Activated T-cell treated with anti-CD3 and anti-CD28 coated beads, Interleukin-2, amount 50 U/mL, for 48 hours (primary cell): Measurements from ENCODE around the gene CLASP1.
"Not testable (repeated sequence)": the region's sequence is repeated elsewhere in the genome, so short reads cannot be mapped to it uniquely, and the experiment has no call there.

Experiments used
- DNase-seq, 2 experiments: peaks; one replicate each; pipeline ENCODE4 v3.0.0-alpha.2; 2020

The CLASP1 gene

DNA sequence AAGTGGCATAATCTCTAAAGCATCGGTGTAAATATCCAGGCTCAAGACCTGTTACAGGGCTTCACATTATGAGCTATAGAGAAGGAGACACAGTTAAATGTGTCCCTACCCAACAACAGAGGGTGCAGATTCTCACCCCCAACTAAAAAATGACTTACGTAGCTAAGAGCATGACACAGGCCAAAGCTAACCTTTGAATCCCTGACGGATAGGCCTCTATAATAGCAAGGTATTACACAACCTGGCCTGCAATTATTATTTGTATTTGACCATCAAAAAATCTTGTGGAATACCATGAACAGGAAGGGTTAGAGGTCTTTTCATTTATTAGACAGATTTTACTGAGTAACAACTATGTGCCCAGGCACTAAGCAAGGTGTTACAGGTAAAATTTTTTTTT, 73.5 kb downstream of the CLASP1 start:
- DNase-seq = no peak

DNA sequence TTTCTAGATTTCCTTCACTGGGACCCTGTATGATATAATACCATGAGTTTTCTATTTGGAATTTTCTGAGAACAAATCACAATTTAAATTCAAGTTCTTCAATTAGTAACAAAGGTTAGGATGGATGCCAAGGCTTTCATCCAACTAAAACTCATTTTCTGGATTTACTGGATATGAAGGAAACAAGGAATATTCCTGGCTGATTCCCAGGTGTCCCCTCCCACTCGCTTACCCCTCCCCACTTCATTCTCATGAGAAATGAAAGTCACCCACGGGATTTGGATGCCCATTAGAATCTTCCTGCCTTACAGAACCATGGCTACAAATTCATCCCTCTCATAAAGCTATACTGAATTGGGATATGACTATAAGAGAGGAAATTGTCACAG, 78.6 kb downstream of the CLASP1 start:
- DNase-seq = no peak

DNA sequence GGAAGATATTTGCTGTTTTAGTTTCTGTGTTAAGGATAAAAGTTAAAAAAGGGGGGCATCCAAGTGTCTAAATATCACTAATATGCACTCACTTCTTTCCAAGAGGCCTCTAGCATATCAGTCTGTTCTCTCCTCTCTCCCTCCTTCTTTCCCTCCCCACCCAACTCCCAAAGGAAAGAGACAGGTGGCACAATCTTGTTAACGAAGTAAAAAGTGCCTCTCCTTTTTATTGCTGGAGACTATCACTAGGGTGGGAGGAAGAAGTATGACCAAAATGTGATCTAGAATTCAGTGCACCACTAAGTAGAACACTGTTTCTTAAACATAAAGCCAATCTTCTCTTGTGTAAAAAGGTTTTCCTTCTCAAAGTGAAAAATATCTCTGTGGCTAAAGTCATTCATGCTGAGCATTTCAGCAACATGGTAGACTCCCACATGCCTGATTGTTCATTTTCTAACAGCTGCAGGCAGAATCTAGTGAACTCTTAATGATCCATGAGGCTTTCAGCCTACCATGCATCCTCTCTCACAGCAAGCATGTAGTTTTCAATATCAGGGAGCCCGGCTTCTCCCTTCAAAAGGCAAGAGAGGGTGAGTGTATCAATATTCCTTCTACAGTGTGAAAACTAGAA, 79.1 kb downstream of the CLASP1 start:
- no peak for DNase-seq

DNA sequence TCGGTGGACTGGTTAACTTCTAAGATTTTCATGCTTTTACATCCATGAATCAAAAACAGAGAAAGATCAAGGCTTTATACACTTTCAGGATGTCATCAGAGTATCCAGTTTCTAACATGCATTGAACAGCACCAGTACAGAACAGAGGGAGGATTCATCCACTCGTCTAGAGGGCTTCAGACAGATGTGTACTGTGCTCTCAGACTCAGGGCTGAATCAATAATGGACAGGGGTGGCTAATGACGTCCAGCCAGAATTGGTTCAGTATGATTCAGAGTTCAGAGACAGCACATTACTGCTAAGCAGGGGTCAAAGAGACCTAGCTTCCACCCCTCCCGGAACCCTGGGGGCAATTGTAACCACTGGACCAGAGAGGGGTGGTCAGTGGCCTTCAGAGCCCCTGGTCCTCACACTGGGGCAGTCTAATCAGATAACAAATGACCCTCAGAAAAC, 81.3 kb downstream of the CLASP1 start:
- no peak for DNase-seq

DNA sequence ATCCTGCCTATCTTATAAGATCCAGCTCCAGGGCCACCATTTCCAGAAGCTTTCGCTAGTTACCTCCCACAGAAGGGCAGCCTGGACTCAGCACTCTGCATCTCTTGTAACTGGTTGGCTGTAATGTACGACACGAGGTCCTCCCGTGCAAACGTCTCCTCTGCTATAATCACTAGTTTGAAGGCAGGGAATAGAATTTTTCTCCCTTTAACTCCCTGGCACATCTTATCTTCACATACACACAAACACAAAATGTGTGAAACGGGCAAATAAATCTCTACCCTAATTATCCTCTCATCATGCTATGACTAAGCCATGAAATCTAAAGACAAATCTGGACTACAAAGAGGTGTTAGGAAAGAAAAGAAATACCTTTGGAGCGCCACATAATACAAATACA, 81.8 kb downstream of the CLASP1 start:
- no peak for DNase-seq

DNA sequence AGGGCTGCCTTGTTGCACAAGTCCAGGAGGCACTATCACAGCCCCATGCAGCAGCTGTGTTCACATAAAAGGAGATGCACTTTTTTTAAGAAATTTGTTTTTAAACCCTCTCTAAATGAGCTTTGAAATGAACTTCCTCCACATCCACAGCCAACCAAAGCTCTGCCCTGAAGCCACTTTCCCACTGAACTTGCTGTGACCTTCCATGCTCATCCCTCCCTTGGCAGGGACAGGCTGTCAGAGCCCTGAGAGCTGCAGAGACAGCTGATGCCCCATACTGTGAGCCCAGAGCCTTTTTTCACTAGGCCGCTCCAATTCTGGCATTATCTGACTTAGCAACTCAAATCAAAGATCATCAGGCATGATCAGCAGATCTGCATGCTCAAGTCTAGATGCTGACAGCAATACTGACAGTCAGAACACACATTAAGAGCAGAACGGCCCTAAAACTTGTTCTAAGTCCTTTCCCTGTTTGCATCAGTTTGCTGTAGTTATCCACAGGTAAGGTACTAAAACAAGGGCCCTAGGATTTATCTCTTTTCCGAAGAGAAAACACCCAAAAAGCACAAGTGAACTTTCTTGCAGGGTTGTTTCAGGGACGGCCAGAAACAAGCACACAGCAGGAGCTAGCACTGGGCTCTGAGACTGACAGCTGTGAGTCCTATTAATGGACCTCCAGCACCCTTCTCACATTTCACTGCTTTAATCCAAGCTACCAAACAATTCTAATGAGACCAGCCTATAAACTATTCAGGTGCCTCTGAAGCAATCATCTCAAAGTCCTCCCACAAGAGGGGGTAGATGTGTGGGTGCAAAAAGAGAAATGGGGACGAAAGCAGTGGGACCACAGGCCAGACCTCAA, 83.6 kb downstream of the CLASP1 start:
- DNase-seq = no peak

DNA sequence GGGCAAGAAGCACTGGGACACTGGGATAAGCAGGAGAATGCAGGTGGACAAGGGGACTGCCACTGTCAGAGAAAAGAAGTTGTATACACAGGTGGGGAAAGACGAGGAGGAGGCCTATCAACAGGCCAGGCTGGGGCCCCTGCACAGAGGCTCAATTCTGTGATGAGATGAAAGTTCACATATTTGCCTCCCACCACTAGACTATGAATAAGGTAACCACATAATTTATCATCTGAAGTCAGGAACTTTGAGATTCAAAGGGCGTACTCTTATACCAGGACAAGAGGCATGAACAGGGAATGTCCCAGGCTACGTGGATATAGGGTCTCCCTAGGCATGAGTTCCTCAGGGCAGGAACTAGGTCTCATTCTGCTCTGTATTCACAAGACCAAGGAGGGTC, 84.4 kb downstream of the CLASP1 start:
- DNase-seq = no peak

DNA sequence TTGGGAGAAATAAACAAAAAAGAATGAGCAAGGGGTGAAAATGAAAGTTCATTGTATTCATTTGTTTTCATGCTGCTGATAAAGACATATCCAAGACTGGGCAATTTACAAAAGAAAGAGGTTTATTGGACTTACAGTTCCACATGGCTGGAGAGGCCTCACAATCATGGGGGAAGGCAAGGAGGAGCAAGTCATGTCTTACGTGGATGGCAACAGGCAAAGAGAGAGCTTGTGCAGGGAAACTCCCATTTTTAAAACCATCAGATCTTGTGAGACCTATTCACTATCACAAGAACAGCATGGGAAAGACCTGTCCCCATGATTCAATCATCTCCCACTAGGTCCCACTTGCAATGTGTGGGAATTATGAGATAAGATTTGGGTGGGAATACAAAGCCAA, 85.5 kb downstream of the CLASP1 start:
- not testable (repeated sequence) for DNase-seq

DNA sequence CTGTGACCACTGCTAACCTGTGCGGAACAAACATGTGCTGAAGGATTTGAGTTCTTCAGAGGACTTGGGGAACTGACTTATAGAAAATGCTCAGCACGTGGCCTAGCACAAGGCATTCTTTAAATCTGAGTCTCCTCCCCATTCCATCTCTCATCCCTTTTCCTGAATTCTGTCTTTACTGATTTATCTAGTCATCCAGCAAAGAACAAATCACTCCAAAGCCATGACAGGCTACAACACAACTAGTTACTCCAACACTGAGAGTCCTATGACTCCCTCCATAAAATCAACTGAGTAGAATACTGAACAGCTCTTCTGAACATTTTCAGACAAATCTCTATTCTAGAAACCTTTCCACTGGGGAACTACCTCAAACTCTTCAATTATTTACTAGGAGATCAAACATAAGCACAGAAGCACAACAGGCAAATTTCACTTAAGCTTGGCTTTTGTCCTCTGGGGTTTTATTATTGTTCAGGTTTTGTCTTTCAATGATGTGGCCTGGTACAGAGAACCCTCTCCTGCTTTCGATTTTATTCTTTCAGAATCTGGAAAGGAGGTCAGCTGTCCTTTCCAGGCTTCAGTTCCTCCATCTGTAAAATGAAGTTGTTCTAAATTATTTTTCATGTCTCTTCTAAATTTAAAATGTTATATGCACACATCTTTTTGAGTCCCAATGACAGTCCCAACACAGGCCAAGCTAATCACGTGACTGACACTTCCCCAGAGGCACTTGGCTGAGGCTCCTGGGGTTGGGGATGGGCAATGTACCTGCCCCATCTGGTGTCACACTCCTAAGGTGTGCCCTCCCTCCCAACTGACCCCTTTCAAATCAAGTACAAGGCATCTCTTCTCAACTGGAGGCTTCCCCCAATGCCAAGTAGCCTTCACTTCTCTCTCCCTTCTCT, 86.7 kb downstream of the CLASP1 start:
- no peak for DNase-seq

DNA sequence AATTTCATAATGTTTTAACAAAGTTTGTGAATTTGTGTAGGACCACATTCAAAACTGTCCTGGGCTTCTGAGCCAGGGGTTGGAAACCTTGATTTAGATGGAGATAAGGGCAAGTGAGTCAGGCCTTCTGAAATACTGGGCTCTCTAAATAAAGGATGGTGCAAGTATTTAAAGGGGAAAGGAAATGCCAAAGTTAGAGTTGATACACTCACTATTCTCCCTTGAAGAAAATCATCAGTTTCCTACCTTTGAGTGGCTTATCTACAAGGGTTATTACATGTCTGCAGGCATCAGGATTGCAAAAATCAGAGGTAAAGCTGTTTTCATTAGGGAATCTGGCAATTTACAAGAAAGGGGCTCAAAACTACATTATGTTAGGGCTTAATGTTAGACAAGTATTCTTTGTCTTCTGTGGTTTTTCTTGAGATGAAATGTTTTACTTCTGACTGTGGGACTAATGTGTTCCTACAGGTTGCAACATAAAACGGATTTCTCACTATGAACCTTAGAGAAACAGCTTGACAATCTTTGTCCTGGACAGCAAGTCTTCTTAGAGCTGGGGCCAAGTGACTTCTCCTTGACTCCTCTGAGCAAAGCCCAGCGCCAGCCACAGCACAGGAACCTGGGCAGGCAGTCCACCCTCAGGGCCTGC, 87.5 kb downstream of the CLASP1 start:
- no peak for DNase-seq

DNA sequence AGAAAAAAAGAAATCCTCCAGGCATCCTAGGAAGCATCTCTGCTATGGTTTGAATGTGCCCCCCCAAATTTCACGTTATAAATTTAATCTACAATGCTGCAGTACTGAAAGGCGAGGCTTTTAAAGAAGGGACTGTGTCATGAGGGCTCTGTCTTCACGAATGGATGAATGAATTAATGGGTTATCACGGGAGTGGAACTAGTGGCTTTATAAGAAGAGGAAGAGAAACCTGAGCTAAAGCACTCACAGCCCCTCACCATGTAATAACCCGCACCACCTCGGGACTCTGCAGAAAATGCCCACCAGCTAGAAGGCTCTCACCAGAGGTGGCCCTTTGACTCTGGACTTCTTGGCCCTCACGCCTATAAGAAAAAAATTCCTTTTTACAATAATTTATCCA, 90.9 kb downstream of the CLASP1 start:
- no peak for DNase-seq

DNA sequence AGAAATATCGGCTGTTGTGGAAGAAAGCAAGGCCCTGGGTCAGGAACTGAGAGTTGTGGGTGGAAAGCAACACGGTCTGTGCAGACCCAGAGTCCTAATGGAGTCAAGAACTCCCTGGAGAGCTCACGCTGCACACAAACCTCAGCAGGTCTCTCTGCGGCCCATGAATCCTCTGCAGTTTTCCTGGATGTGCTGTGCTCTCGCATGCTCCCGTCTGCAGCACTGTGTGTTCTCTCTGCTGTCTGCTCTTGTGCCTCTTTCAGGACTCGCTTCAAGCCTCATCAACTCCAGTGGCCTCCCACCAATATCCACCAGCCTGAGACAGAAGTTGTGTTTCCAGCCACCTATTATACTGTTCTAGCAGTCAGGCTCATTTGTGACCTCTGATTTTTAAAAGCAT, 94.3 kb downstream of the CLASP1 start:
- DNase-seq = no peak

DNA sequence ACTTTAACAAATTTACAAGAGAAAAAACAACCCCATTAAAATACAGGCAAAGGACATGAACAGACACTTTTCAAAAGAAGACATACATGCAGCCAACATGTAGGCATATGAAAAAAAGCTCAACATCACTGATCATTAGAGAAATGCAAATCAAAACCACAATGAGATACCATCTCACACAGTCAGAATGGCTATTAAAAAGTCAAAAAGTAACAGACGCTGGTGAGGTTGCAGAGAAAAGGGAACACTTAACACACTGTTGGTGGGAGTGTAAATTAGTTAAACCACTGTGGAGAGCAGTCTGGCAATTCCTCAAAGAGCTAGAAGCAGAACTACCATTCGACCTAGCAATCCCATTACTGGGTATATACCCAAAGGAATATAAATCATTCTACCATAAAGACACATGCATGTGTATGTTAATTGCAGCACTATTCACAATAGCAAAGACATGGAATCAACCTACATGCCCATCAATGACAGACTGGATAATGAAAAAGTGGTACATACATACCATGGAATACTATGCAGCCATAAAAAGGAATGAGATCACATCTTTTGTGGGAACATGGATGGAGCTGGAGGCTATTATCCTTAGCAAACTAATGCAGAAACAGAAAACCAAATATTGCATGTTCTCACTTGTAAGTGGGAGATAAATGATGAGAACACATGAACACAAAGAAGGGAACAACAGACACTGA, 96.6 kb downstream of the CLASP1 start:
- not testable (repeated sequence) for DNase-seq

DNA sequence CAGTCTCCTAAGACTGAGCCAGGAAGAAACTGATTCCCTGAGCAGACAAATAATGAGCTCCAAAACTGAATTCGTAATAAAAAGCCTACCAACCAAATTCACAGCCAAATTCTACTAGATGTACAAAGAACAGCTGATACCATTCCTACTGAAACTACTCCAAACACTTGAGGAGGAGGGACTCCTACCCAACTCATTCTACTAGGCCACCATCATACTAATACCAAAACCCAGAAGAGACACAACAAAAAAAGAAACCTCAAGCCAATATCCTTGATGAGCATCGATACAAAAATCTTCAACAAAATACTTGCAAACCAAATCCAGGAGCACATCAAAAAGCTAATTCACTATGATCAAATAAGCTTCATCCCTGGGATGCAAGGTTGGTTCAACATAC, 98.6 kb downstream of the CLASP1 start:
- DNase-seq = no peak

DNA sequence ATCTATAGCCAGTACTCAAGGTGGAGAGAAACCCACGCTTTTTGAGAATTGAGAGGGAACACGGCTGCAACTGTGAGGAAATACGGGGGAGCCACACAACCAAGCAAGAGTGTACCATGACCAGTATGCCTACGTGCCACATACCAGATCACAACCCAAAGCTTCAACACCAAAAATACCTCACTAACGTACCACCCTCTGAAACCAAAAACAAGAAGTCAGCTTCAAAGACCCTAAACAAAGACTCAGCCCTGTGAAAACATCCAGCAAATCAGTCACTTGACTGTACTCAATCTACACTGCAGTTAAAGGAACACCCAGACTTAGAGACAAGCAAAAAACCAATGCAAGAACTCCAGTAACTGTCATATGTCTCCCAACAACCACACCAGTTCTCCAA, 101.6 kb downstream of the CLASP1 start:
- DNase-seq = no peak

DNA sequence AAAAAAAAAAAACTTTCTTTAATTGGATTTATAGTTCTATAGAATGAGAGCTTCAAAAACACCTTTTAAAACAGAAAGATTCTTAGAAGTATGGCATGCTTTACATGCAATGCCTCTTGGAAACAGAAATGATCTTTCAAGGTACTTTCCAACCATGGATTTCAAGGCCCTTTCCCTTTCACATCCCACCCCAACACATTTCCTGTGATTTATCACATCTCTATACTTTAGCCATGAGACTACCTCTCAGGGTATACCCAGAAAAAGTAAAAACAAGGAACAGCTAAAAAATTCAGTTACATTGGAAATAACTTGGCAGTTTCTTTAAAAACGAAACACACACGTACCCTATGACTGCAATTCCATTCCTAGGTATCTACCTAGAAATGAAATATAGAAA, 103.3 kb downstream of the CLASP1 start:
- no peak for DNase-seq

DNA sequence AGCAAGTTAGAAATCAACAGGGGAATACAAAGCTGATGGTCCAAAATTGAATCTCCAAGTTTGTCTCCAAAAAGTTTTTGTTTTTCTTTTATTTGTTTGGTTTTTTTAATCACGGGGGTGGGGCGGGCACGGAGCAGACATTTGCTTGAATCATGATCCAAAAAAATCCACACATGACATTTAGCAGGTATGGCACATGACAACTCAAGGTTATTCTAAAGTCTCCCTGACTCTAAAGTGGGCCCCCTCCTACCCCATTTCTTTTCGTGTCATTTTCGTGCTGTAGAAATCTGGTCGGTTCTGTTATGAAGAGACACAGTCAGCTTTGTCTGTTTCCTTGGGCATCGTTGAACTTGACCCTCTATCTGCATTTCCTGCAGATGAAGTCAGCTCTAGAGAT, 104.0 kb downstream of the CLASP1 start:
- DNase-seq = no peak

DNA sequence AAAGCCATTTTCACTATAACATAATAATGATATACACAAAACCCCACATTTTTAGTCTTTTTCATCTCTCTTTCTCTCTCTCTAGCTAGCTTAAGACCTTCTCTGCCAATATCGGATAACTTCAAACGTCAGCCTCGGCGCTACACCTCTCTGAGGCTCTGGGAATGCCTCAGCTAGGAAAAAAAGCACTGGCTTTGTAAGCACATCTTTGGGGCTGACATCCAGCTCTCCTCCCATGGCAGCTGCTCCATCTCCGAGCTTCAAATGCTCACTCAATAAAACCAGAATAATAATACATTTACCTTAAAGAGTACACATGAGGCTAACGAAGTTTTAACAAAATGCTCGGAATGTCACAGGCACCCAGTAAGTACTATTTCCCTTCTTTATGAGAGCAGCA, 107.8 kb downstream of the CLASP1 start:
- no peak for DNase-seq

DNA sequence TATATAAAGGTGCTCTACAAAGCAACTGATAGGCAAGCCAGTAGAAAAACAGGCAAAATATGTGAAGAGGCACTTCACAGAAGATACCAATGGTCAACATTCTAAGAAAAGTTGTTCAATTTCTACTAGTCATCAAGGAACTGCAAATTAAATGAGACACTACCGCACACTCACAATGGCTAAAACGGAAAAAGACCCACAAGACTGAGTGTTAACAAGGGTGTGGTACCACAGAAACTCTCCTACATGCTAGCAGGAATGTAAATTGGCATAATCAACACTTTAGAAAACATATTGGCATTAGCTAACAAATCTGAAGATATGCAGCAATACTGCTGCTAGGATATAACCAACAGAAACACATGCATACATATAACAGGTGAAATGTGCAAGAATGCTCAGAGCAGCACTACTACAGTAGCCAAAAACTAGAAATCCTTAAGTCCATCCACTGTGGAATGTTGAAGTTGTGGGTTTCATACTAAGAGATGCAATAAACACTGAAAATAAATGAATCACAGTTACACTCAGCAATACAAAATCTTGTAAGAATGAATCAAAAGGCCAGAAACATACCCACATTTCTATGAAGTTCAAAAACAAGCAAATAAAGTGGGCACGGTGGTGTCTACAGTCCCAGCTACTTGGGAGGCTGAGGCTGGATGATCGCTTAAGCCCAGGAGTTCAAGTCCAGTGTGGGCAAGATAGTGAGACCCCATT, 109.4 kb downstream of the CLASP1 start:
- DNase-seq = no peak

DNA sequence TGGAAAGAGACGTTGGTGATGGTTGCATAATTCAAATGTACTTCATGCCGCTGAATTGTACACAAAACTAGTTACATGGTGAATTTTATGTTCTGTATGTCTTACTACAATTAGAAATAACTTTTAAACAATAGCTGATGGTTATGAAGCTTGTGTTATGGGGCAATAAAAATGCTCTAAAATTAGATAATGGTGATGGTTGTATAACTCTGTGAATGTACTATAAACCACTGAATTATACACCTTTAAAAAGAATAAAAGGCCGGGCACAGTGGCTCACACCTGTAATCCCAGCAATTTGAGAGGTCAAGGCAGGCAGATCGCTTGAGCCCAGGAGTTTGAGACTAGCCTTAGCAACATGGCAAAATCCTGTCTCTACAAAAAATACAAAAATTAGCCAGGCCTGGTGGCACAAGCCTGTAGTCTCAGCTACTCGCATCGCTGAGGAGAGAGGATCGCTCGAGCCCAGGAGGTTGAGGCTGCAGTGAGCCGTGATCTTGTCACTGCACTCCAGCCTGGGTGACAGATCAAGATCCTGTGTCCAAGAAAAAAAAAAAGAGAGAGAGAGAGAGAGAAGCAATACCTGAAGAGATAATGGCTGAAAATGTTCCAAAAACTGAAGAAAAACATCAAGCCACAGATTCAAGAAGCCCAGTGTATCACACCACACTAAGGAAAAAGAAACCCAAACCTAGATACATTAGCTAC, 112.3 kb downstream of the CLASP1 start:
- DNase-seq = no peak

DNA sequence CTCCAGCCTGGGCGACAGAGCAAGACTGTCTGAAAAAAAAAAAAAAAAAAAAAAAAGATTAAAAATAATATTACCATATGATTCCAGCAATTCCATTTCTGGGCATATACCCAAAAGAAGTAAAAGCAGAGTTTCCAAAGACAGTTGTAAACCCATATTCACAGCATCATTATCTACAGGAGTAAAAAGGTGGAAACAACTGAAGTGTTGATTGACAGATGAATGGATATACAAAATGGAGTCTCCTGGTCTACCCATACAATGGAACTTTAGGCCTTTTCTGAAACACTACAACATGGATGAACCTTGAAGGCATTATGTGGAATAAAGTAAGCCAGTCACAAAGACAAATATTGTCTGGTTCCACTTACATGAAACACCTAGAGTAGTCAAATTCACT, 112.9 kb downstream of the CLASP1 start:
- DNase-seq = no peak
